ENCODE data around the gene DEK.
"Not testable (repeated sequence)": the region's sequence is repeated elsewhere in the genome, so short reads cannot be mapped to it uniquely, and the experiment has no call there.

The DEK gene

DNA sequence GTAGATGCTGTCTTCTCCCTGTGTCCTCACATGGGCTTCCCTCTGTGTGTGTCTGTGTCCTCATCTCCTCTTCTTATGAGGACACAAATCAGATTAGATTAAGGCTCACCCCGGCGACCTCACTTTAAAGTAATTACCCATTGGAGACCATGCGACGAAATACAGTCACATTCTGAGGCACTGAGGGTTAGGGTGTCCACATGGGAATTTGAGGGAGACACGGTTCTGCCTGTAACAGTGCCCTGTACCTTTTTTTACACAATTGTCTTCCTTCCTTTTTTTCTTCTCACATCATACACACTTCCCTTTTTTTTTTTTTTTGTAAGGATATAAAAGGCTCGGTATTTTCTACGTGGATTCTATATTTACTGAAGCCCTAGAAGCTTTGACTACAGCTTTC, 48.9 kb downstream of the DEK start:
- H3K4me3 Mint-ChIP-seq: no peak overlapping the region
- no peak for ATAC-seq (replicated peaks)

DNA sequence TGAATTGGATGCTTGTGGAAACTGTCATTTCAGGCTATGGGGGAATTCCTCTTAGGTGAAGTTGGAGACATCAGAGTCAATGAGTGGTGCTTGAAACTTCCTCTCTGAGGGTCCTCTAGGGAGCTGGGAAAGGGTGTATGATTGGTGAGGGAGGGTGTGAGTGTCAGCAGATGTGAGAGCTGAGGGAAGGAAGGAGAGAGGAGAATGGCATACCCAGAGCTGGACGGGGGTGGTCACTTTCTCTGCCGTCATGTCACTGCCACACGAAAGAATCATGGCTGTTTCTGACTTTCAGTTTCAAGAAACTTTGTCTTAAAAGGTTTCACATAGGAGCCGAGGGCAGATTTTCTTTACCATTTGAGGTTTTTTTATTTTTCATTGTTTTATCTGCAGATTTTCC, 50.3 kb downstream of the DEK start:
- peak overlapping the region; percentile 49 to 53 for H3K4me3 Mint-ChIP-seq
- H3K9me3 Mint-ChIP-seq: no peaks in the 10 kb centered on the region
- peaks cover 8 to 11% of the 10 kb centered on the region in 2 donors for H3K4me1 Mint-ChIP-seq (ENCODE audit: low read depth in 2 of 2)
- ATAC-seq (replicated peaks) (no peak), DNase-seq (no peak)
- peak overlapping the region; percentile 77 to 82 for H3K27ac Mint-ChIP-seq
- H3K27me3 Mint-ChIP-seq: no peaks in the 10 kb centered on the region
- peaks cover 24% of the 10 kb centered on the region for H3K36me3 Mint-ChIP-seq (ENCODE audit: insufficient read depth)

More for the DNA sequence above, 48.9 kb downstream of the DEK start:
- Mint-ChIP-seq H3K36me3 (ENCODE audit: insufficient read depth) (peaks cover 26% of the 10 kb centered on the region), H3K27ac (peak overlapping the region; percentile 67 to 77), H3K27me3 (no peaks in the 10 kb centered on the region), H3K9me3 (no peaks in the 10 kb centered on the region), H3K4me1 (ENCODE audit: low read depth in 2 of 2) (peaks cover 8 to 11% of the 10 kb centered on the region in 2 donors)
- no peak for DNase-seq

DNA sequence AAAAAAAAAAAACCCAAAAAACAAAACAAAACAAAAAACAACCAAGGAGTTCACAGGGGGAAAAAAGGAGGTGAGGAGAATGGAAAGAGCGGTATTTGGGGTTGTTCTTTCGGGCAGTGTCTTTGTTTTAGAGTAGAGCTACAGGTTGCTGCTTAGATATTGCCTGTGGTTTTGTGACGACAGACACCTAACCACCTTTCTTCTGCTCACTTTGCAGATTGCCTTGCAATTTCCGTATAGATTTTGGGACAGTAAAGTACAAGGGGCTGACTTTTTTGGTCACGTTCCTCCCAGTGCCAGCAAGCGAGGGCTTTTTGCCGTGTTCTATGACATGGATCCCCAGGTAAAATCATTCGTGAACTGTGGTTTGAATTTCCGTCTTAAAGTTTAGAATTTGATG, 50.9 kb downstream of the DEK start:
- peaks cover 8 to 11% of the 10 kb centered on the region in 2 donors for H3K4me1 Mint-ChIP-seq (ENCODE audit: low read depth in 2 of 2)
- no peaks in the 10 kb centered on the region for H3K9me3 Mint-ChIP-seq
- ATAC-seq (replicated peaks) (peak; percentile 82), DNase-seq (no peak)
- H3K27me3 Mint-ChIP-seq: no peaks in the 10 kb centered on the region
- H3K36me3 Mint-ChIP-seq (ENCODE audit: insufficient read depth): peaks cover 26% of the 10 kb centered on the region
- peak overlapping the region; percentile 77 to 82 for H3K27ac Mint-ChIP-seq
- peak overlapping the region; percentile 49 to 53 for H3K4me3 Mint-ChIP-seq

DNA sequence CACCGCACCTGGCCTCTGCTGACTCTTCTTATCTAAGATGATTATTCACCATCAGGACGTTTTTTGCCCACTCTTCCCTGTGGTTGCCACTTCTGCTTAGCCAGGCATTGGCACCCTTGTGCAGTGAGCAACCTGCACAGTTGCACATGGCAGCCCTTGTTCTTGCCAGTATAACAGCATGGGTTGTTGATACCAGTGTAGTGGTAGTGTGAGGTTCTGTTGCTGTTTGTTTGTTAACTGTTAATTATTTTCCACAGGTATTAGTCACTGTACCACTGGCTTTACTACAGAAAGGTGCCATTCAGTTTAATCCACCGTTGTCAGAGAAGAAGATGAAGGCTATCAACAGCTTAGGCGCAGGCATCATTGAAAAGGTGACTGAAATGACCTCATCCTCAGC, 52.1 kb downstream of the DEK start:
- no peaks in the 10 kb centered on the region for H3K9me3 Mint-ChIP-seq
- H3K4me3 Mint-ChIP-seq: no peak overlapping the region
- DNase-seq (no peak), ATAC-seq (replicated peaks) (no peak)
- H3K36me3 Mint-ChIP-seq (ENCODE audit: insufficient read depth): peaks cover 22% of the 10 kb centered on the region
- H3K27ac Mint-ChIP-seq: no peak overlapping the region
- no peaks in the 10 kb centered on the region for H3K27me3 Mint-ChIP-seq
- H3K4me1 Mint-ChIP-seq (ENCODE audit: low read depth in 2 of 2): peaks cover 8 to 11% of the 10 kb centered on the region in 2 donors

DNA sequence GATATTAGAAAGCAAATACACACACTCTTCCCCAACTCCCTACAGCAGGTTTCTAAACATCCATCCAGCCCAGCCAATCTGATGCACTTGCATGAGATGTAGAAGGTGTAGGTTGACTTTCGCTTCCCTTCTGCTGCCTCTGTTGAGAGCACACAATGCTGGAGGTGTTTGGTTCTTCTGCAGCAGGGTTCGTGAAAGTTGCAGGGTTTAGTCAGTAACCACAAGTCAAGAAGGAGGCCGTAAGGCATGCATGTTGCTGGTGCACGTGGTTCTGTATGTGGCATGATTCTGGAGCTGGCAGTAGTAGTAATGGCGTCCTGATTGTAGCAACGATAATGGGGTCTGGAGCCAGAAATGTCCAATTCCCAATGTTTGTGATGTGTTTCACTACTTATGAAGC, 53.0 kb downstream of the DEK start:
- H3K36me3 Mint-ChIP-seq (ENCODE audit: insufficient read depth): peaks cover 20% of the 10 kb centered on the region
- H3K9me3 Mint-ChIP-seq: no peaks in the 10 kb centered on the region
- H3K4me3 Mint-ChIP-seq: no peak overlapping the region
- peaks cover 8 to 11% of the 10 kb centered on the region in 2 donors for H3K4me1 Mint-ChIP-seq (ENCODE audit: low read depth in 2 of 2)
- no peaks in the 10 kb centered on the region for H3K27me3 Mint-ChIP-seq
- DNase-seq (no peak), ATAC-seq (replicated peaks) (peak; percentile 47)
- H3K27ac Mint-ChIP-seq: no peak overlapping the region

DNA sequence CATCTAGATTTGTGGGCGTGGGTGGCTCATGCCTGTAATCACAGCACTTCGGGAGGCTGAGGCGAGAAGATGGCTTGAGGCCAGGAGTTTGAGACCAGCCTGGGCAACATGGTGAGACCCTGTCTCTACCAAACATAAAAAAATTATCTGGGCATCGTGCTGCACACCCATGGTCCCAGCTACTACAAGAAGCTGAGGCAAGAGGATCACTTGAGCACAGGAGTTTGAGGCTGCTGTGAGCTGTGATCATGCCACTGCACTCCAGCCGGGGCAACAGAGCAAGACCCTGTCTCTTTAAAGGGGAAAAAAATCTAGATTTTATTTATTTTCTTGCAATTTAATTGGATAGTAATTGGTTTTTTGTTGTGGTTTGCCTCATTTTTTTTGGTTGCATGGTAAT, 53.6 kb downstream of the DEK start:
- Mint-ChIP-seq H3K4me1 (ENCODE audit: low read depth in 2 of 2) (peaks cover 8 to 11% of the 10 kb centered on the region in 2 donors), H3K4me3 (no peak overlapping the region), H3K36me3 (ENCODE audit: insufficient read depth) (peaks cover 17% of the 10 kb centered on the region), H3K9me3 (no peaks in the 10 kb centered on the region), H3K27me3 (no peaks in the 10 kb centered on the region), H3K27ac (no peak overlapping the region)
- DNase-seq: no peak
- ATAC-seq (replicated peaks): no peak

DNA sequence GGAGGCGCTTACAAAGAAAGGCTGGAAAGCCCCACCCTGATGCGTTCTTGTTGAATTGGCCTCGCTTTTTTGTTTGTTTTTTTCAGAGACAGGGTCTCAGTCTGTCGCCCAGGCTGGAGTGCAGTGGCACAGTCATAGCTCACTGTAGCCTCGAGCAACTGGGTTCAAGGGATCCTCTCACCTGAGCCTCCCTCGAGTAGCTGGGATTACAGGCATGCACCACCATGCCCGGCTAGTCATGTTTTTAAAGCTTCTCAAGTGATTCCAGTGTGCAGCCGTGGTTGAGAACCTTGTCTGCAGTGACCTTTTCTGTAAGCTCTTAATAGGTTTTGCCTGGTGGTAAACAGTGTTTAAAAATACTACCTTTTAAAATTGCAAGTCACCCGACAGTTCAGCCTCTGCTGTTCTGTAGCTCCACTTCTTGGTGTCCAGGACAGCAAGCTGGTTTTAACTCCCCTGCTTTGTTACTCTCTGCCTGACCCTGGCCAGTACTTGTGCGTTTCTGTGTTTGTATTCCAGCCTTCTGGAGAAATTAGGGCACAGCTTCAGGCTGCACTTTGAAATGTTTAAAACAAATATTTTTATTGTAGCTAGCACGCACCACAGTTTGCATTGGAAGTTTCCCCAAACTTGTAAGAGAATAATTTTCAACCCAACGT, 54.7 kb downstream of the DEK start:
- no peak overlapping the region for H3K4me3 Mint-ChIP-seq
- peaks cover 8 to 11% of the 10 kb centered on the region in 2 donors for H3K4me1 Mint-ChIP-seq (ENCODE audit: low read depth in 2 of 2)
- H3K27ac Mint-ChIP-seq: no peak overlapping the region
- no peaks in the 10 kb centered on the region for H3K27me3 Mint-ChIP-seq
- no peak for DNase-seq
- H3K36me3 Mint-ChIP-seq (ENCODE audit: insufficient read depth): peaks cover 9% of the 10 kb centered on the region
- no peaks in the 10 kb centered on the region for H3K9me3 Mint-ChIP-seq
- ATAC-seq (replicated peaks): no peak

DNA sequence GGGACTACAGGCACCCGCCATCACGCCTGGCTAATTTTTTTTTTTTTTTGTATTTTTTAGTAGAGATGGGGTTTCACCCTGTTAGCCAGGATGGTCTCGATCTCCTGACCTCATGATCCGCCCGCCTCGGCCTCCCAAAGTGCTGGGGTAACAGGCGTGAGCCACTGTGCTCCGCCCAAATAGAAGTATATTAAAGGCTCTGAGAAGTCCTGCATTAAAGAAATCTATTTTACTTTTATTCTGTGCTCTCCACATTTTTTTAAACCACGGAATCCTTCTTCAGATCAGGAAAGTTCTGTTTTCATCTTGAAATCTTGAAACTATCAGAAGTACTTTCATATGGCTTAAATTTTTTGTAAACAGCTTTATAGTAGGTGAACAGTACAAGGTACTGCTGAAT, 55.6 kb downstream of the DEK start:
- not testable (repeated sequence) for H3K4me1 Mint-ChIP-seq (ENCODE audit: low read depth in 2 of 2); DNase-seq; H3K27ac Mint-ChIP-seq; H3K9me3 Mint-ChIP-seq; H3K27me3 Mint-ChIP-seq; H3K36me3 Mint-ChIP-seq (ENCODE audit: insufficient read depth); H3K4me3 Mint-ChIP-seq; ATAC-seq (replicated peaks)

DNA sequence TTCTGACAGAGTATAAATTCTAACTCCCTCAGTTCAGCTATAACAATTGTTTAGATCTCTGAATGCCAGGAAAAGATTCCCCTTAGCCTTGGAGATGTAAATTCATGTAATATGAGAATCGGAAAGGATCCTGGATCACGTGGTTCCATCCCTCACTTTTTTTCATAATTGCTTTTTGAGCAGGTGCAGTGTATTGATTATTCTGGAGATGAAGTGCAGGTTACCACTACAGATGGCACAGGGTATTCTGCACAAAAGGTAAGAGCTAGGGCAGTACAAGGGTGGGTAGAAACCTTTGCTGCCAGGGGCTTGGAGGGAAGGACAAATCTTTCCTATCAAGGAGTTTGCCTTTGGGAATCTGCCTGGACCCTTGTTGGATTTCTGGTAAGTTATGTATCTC, 56.4 kb downstream of the DEK start:
- H3K9me3 Mint-ChIP-seq: no peaks in the 10 kb centered on the region
- no peaks in the 10 kb centered on the region for H3K27me3 Mint-ChIP-seq
- H3K27ac Mint-ChIP-seq: peak overlapping the region in 1 of 2 donors; percentile 35
- H3K36me3 Mint-ChIP-seq (ENCODE audit: insufficient read depth): peaks cover 9% of the 10 kb centered on the region
- ATAC-seq (replicated peaks) (no peak), DNase-seq (no peak)
- H3K4me3 Mint-ChIP-seq: no peak overlapping the region
- H3K4me1 Mint-ChIP-seq (ENCODE audit: low read depth in 2 of 2): peaks cover 4 to 6% of the 10 kb centered on the region in 2 donors

DNA sequence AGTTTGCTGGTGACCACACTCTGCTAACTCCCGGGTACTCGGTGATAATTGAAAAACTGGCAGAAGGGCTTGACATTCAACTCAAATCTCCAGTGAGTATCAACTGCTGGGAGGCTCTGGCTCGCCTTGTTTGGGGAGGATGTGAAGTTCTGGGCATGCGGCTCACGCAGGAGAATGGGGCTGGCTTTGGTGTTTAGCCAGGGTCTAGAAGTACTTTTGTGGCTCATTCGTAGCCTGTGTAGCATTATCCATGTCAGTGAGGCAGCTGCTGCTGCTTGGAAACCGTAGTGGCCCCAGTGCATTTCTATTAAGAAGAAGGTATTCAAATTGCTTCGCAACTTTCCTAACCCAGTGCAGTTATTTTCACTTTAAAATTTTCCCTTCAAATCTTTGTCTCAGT, 56.9 kb downstream of the DEK start:
- DNase-seq (no peak), ATAC-seq (replicated peaks) (no peak)
- Mint-ChIP-seq H3K27ac (peak overlapping the region in 1 of 2 donors; percentile 35), H3K4me3 (no peak overlapping the region), H3K27me3 (no peaks in the 10 kb centered on the region), H3K4me1 (ENCODE audit: low read depth in 2 of 2) (peaks cover 2 to 6% of the 10 kb centered on the region in 2 donors), H3K36me3 (ENCODE audit: insufficient read depth) (peaks cover 9% of the 10 kb centered on the region), H3K9me3 (no peaks in the 10 kb centered on the region)

DNA sequence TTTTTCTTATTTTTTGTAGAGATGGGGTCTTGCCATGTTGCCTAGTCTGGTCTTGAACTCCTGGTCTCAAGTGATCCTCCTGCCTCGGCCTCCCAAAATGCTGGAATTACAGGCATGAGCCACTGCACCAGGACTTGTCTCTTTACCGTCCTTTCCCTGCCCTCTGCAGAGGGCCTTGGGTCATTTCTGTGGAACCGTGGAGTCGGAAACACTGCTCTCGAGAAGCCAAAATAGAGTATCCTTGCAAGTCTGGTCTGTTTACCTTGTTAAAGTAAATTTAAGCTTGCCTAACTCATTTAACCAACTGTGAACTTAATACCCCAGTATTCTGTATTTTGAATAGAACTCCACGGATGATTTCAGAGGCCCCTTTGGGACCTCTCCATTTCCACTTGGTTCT, 57.7 kb downstream of the DEK start:
- ATAC-seq (replicated peaks) (no peak), DNase-seq (no peak)
- H3K27me3 Mint-ChIP-seq: no peaks in the 10 kb centered on the region
- peaks cover 6% of the 10 kb centered on the region for H3K36me3 Mint-ChIP-seq (ENCODE audit: insufficient read depth)
- no peak overlapping the region for H3K4me3 Mint-ChIP-seq
- H3K4me1 Mint-ChIP-seq (ENCODE audit: low read depth in 2 of 2): peaks cover 2 to 6% of the 10 kb centered on the region in 2 donors
- H3K27ac Mint-ChIP-seq: no peak overlapping the region
- H3K9me3 Mint-ChIP-seq: no peaks in the 10 kb centered on the region

DNA sequence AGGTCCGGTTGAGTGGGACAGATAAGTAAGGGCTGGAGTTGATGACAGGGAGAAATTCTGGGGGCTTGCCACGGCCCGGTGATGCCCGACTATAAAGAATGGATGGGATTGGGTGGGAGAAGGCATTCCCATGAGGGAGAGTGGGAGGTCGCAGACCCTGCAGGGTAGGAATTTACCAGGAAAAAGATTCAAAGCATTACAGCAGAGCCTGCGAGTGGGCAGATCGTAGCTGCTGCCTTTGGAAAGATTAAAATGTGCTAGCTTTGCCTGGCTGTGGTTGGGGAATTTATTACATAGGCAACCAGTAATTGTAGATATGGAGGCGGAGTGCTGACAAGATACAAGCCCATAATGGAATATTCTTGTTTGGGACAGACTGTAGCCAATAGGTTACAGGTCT, 59.6 kb downstream of the DEK start:
- H3K4me3 Mint-ChIP-seq: no peak overlapping the region
- H3K27ac Mint-ChIP-seq: no peak overlapping the region
- no peaks in the 10 kb centered on the region for H3K4me1 Mint-ChIP-seq (ENCODE audit: low read depth in 2 of 2)
- H3K9me3 Mint-ChIP-seq: no peaks in the 10 kb centered on the region
- ATAC-seq (replicated peaks) (no peak), DNase-seq (no peak)
- no peaks in the 10 kb centered on the region for H3K27me3 Mint-ChIP-seq
- H3K36me3 Mint-ChIP-seq (ENCODE audit: insufficient read depth): peaks cover 6% of the 10 kb centered on the region

DNA sequence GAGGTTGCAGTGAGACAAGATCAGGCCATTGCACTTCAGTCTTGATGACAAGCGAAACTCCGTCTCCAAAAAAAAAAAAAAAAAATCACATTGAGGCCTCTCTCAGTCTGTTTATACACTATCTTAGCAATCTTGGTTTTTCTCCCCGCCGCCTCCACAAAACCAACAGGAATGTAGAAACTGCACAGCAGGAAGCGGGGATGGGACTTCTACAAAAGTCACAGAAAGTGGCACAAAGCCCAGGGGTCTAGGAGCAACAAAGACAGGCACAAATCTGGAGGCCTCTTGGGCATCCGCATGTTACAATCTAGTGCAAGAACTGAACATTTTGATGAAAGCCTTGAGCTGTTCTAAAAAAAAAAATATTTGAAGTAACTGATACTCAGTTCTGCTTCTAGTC, 60.5 kb downstream of the DEK start:
- no peaks in the 10 kb centered on the region for H3K4me1 Mint-ChIP-seq (ENCODE audit: low read depth in 2 of 2)
- DNase-seq: no peak

DNA sequence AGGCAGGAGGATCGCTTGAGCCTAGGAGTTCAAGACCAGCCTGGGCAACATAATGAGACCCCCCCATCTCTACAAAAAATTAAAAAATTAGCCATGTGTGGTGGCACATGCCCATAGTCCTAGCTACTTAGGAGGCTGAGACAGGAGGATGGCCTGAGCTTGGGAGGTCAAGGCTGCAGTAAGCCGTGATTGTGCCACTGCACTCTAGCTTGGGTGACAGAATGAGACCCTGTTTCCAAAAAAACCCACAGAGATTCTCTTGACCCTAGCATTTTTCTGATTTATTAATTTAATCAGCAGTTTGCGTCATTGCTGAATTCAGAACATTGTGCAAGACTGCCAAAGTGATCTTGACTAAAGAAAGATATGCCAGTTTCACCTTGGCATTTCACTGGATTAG, 72.3 kb downstream of the DEK start:
- Mint-ChIP-seq H3K9me3 (no peaks in the 10 kb centered on the region), H3K4me3 (no peak overlapping the region), H3K27ac (no peak overlapping the region), H3K27me3 (no peaks in the 10 kb centered on the region), H3K36me3 (ENCODE audit: insufficient read depth) (peaks cover 13% of the 10 kb centered on the region), H3K4me1 (ENCODE audit: low read depth in 2 of 2) (no peaks in the 10 kb centered on the region)
- ATAC-seq (replicated peaks) (no peak), DNase-seq (no peak)

More for the DNA sequence above, 60.5 kb downstream of the DEK start:
- H3K4me3 Mint-ChIP-seq: no peak overlapping the region
- H3K27ac Mint-ChIP-seq: no peak overlapping the region
- ATAC-seq (replicated peaks): no peak
- peaks cover 4% of the 10 kb centered on the region for H3K36me3 Mint-ChIP-seq (ENCODE audit: insufficient read depth)
- no peaks in the 10 kb centered on the region for H3K27me3 Mint-ChIP-seq
- no peaks in the 10 kb centered on the region for H3K9me3 Mint-ChIP-seq
